Pons (tissue), 1 donor: ENCODE data around the gene LRPAP1.

Source experiments
- DNase-seq: peaks from one replicate; pipeline ENCODE4 v3.0.0-alpha.2; 2016; ENCODE audit warnings: low spot score

LRPAP1 gene

GRCh38 chr4:3531318-3531878 lies 824 bp downstream of the LRPAP1 start:
- no peak for DNase-seq

GRCh38 chr4:3530663-3531254 lies 1.5 kb downstream of the LRPAP1 start:
- DNase-seq = no peak

- no peak for DNase-seq
These were observed 2.2 kb downstream of the LRPAP1 start for GRCh38 chr4:3530051-3530450.

- peak; percentile 70 for DNase-seq
These were observed 2.9 kb downstream of the LRPAP1 start for GRCh38 chr4:3529363-3529762.

GRCh38 chr4:3527914-3528876 lies 4.0 kb downstream of the LRPAP1 start:
- DNase-seq = no peak

GRCh38 chr4:3527101-3527913 lies 4.9 kb downstream of the LRPAP1 start:
- DNase-seq = no peak

- no peak for DNase-seq
These were observed 5.8 kb downstream of the LRPAP1 start for GRCh38 chr4:3526456-3526855.

GRCh38 chr4:3525532-3526430 lies 6.4 kb downstream of the LRPAP1 start:
- no peak for DNase-seq

GRCh38 chr4:3524920-3525319 lies 7.3 kb downstream of the LRPAP1 start:
- no peak for DNase-seq

- no peak for DNase-seq
These were observed 7.9 kb downstream of the LRPAP1 start for GRCh38 chr4:3524349-3524748.

- DNase-seq = no peak
These were observed 8.5 kb downstream of the LRPAP1 start for GRCh38 chr4:3523628-3524221.

- no peak for DNase-seq
These were observed 9.0 kb downstream of the LRPAP1 start for GRCh38 chr4:3523146-3523627.

GRCh38 chr4:3522651-3523050 lies 9.6 kb downstream of the LRPAP1 start:
- DNase-seq = no peak

GRCh38 chr4:3522326-3522640 lies 9.9 kb downstream of the LRPAP1 start:
- no peak for DNase-seq

- no peak for DNase-seq
These were observed 10.4 kb downstream of the LRPAP1 start for GRCh38 chr4:3521621-3522325.

GRCh38 chr4:3520796-3521600 lies 11.2 kb downstream of the LRPAP1 start:
- DNase-seq = no peak

GRCh38 chr4:3520276-3520675 lies 11.9 kb downstream of the LRPAP1 start:
- no peak for DNase-seq

- no peak for DNase-seq
These were observed 12.6 kb downstream of the LRPAP1 start for GRCh38 chr4:3519468-3520264.
